GM21423 (cell line): Measurements from ENCODE around the gene PHYKPL.

Source experiments
- ATAC-seq: cut with Tn5 transposase; IDR thresholded peaks from one replicate; pipeline ENCODE4 v1.9.1; 2021; ENCODE audit warnings: mild to moderate bottlenecking, moderate library complexity; ENCODE audit not compliant: unreplicated experiment

Gene PHYKPL

DNA sequence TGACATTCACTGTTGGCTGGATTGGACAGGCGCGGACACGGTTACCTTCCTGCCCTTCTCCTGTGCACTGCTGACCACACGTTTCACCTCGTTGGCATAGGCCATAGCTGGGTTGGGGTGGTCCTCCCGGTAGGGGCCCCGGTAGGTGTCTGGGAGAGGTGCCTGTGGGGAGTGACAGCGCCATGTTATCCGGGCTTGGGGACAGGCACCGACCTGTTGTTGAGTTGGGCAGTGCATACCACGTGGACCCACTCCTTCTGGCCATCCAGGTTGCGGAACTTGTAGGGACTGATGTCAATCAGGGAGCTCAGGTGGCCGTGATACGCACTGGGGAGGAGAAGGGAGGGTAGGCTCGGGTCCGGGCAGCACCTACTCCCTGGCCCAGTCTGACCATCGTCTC lies 8.2 kb downstream of the PHYKPL start:
- ATAC-seq: no peak

DNA sequence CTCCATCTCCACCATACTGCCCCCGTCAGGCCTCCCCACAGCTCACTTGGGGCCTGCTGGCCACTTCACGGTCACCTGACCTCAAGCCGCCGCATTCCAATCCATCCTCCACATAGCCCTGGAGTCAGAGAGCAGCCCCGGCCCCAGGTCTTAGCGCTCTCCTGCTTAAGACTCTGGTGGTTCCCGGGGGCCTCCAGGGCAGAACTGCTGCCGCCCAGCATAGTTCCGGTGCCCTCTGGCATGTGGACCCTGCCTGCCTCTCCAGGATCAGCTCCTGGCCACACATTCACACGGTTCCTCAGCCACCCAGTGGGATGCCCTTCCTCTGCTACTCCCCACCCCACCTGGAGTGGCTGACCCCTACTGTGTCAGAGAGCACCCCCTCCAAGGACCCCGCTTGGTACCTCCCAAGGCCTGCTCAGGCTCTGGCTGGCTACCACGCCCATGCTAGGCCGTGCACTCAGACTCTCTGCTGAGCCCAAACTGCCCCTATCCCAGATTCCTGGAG lies 8.7 kb downstream of the PHYKPL start:
- ATAC-seq: no peak

DNA sequence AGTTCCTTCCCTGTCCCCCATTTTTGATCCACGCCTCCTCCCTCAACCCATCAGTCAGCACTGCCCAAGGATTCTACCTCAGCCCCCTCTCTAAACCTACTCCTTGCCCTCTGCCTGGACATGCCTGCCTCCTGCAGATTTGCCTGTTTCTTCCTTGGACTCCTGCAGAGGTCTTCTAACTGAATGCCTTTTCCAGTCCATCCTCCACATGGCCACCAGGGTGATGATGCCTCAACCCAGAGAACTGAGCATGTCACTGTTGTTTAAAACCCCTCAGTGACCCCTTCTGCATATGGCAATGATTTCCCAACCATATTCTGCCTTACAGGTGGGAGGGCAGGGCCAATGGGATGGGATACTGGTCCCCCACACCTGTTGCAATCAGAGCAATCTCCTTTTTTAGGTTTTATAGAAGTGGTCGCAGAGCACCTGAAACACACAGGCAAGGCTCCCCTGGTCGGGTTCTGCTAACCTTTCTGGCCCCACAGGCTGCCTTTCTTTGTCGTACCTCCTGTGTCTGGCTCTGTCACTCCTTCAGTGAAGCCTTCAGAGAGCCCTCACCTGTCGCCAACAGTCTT lies 9.3 kb downstream of the PHYKPL start:
- no peak for ATAC-seq

DNA sequence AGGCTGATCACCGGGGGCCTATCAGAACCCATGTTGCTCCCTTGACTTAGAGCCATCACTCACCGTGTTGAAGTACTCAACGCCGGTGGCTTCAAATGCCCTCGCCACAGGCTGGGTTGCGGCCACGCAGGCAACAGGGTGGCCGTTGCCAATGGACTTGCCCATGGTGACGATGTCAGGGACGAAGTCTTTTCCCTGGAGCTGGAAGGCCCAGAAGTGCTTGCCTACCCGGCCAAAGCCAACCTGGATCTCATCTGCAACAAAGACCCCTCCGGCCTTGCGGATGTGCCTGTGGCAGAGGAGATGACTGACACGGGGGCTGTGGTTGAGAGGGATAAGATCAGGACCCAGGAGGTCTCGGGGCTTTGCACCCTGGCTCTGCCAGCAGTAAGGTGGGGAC lies 10.3 kb downstream of the PHYKPL start:
- no peak for ATAC-seq

DNA sequence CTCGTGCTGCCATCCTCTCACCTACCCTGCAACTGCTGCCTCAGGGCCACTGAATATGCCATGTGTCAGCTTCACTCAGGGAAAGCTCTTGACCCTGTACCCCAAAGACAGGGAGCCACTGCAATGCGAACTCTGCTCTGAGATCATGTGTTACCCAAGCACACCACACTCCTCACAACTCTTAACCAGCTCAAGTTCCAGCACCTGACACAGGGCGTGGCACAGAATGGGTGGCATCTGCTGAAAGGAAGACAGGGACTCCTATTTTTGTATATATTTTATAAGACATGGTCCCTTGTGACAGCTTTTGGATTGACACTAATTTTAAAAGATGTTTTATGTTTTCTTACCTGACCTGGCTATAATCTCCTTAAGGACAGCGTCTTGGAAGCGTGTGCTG lies 10.7 kb downstream of the PHYKPL start:
- no peak for ATAC-seq

DNA sequence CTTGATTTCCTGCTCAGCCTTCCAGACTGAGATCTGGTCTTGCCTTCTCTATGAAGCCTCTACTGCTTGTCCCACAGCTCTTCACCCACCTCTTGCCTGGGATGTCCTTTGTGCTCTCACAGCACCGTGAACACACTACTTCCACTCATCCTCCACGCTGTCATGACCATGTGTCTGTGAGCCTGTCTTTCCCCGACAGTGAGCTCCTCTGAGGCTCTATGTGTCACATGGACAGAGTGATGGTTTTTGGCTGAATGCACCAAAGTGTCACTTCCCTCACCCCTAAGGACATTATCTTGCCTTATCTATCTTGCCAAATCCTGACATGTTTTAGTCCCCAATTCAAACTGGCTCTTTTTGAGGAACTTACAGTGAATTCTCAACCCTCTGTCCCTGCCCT lies 11.3 kb downstream of the PHYKPL start:
- no peak for ATAC-seq

DNA sequence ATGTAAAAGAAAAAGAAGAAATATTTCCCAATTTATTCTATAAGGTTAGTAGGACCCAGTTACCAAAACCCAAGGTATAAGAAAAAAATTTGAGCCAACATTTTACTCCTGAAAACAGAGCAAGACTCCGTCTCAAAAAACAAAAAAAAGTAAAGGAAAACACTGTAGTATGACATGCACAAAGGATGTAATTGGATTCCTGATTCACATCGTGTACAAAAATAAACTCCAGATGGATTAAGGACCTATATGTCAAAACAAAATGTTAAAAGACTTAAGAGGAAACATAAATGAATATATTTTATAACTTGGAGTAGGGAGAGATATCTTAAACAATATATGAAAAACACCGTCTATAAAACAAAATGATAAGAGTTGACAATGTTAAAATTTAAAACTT lies 13.8 kb downstream of the PHYKPL start:
- ATAC-seq: no peak

DNA sequence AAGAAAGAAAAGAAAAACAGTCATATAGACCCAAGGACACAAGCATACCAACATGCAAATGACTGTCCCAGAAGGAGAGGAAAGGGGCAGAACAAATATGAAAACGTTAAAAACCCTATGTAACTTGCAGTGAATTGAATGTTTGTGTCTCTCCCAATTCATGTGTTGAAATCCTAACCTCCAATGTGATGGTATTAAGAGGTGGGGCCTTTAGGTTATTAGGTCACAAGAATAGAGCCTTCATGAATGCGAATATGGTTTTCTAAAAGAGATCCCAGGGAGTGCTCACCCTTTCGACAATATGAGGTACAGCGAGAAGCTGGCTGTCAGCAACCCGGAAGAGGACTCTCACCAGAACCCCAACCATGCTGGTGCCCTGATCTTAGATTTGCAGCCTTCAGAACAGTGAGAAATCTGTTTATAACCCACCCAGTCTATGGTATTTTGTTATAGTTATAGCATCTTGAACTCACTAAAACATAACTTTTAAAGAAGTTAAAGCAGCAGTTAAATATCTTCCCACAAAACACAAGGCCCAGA lies 14.3 kb downstream of the PHYKPL start:
- ATAC-seq: no peak

DNA sequence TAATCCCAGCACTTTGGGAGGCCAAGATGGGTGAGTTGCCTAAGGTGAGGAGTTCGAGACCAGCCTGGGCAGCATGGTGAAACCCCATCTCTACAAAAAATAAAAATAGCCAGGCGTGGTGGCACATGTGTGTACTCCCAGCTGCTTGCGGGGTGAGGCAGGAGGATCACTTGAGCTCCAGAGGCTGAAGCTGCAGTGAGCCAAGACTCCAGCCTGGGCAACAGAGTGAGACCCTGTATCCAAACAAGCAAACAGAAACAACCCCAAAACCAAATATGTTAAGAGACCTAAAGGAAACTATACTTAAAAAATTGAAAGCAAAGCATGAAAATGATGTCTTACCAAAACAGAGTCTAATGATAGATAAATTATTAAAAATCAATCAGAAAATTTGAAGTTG lies 15.8 kb downstream of the PHYKPL start:
- ATAC-seq: no peak

DNA sequence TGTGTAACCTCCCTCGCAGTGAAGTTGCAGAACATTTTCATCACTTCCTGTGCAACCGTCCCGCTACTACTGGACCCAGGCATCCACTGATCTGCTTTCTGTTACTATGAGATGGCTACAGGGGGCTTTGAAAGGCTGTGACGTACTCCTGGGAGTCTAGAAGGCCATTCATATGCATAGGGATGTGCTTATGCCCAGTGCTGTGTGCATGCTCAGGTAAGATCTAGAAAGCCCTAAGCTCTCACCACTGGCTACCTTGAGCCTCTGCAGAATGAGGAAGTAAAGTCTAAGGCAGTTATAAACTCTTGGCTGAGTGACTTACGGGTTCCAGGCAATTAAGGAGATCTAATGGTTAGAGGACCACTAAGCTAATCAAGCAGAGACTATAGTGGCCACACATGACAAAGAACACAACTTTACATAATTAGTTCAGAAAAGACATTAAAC lies 16.5 kb downstream of the PHYKPL start:
- no peak for ATAC-seq

DNA sequence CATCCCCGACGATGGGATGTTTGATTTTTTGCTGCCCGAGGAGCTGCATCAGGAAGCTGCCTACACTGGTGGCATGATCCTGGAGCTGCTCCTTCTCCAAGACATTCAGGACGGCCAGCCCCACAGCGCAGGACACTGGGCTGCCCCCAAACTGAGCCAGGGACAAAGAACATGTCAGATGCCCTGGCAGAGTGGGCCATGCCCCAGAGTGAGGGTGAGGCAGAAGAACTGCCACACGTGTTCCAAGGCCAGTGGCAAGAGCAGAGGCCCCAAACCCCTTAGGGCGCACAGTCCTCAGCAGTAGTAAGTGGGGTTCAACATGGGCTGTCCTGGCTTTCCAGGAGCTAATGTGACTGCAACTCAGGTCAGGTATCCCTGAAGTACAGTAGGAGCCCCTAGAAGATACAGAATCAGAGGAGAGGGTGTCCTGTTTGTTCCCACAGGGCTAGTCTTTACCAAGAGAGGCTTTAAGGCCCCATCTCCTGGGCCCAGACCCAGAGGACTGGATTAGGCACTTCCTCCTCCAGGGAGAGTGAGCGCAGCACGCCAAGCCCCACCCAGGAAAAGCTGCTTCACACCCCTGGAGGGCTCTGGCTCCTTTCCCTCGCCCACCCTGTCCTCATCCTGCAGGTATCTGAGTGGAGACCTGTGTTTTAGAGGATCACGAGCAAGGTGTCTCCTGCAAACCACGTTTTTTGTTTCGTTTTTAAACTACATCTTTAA lies 17.2 kb downstream of the PHYKPL start:
- no peak for ATAC-seq

DNA sequence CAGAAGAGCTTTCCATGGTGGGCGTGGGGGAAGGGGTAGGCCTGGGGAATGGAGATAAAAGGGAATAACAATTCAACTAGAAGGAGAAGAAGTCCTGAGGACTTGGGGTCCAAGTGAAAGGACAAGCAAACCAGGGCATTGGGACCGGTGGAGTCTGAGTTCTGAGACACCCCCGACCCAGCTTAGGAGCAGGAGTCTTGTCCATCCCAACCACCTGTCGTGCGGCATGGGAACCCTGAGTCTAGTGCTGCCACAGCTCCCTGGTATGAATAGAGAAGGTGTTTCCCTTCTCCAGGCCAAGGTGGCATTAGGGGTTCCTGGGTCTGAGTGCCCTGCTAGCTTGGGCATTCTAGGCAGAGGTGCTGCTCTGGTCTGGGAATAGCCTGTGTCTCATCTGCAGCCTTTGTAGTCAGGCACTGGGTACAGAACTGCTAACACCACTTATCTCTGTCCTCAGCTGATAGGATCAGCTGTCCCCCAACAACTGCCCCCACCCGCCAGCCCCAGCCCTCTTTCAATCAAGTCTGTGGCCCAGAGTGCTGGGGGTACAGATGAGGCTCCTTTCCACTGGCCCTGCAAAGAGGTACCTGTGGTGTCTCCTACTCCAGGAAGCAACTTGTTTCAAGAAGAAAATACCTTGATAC lies 18.3 kb downstream of the PHYKPL start:
- no peak for ATAC-seq

DNA sequence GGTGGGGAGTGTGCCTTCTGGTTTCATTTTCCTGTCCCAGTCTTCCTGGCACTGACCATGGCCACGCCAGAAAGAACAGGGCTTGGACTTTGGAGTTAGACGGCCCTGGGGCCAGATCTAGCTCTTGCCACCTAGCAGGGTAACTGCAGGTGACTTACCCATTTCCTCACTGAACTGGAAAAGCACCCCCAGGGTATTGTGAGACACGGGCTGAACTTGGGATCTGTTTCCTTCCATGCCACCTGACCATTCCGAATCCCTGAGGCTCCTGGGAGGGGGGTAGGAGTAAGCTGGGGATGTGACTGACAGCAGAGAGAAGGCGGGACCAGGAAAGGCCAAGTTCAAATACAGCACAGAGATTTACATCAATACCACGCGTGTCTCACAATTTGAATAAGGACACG lies 18.9 kb downstream of the PHYKPL start:
- ATAC-seq: no peak

DNA sequence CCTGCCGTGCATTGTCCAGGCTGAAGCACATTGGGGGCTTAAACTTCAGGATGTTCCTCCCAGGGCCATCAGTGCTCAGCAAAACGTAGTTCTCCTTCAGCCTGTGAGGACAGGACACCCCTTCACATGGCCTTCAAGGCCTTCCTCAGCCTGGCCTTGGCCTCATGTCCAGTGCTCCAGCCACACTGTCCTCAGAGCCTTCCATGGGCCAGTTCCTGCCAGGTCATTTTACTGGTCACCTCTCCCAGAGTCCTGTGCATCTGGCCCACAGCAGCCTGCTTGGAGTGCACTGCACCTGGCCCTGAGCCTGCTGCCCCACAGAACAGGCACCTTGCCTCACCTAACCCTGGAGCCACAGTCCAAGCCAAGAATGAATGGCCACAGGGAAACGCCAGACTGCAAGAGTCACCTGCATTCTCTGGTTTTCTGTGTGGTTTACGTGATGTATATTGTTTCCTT lies 19.6 kb downstream of the PHYKPL start:
- ATAC-seq: no peak

DNA sequence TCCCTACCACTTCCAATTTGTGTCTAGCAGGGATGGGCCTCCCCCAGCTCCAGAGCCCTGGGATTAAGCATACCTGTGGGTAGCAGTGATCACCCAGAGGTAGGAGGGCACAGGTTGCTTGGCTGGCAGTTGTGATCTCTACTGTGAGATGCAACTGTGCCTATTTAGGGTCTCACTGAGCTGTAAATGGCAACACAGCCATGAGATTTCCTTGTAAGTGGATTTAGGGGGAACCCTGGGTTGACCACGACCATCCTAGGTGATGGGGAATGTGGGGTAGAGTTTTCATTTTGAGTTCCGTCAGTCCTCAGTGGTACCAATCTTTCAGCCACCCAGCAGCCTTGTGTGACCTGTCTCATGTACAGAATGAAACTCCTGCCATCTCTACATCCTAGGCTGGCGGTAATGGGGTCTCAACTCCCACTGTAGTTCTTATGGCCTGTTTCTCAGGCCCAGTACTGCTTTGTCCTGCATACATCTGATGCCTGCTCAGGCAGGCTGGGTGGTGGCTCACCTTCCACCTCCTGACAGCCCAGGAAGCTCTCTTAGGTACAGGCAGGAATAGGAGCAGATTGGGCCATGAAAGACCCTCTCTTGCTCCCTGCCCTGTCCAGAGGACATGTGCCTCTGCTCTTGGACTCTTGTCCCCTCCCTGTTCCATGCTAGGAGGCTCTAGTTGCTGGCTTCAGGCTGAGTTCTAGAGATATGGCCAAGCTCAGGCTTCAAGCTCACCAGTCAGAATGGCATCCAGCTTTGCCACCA lies 20.2 kb downstream of the PHYKPL start:
- no peak for ATAC-seq

DNA sequence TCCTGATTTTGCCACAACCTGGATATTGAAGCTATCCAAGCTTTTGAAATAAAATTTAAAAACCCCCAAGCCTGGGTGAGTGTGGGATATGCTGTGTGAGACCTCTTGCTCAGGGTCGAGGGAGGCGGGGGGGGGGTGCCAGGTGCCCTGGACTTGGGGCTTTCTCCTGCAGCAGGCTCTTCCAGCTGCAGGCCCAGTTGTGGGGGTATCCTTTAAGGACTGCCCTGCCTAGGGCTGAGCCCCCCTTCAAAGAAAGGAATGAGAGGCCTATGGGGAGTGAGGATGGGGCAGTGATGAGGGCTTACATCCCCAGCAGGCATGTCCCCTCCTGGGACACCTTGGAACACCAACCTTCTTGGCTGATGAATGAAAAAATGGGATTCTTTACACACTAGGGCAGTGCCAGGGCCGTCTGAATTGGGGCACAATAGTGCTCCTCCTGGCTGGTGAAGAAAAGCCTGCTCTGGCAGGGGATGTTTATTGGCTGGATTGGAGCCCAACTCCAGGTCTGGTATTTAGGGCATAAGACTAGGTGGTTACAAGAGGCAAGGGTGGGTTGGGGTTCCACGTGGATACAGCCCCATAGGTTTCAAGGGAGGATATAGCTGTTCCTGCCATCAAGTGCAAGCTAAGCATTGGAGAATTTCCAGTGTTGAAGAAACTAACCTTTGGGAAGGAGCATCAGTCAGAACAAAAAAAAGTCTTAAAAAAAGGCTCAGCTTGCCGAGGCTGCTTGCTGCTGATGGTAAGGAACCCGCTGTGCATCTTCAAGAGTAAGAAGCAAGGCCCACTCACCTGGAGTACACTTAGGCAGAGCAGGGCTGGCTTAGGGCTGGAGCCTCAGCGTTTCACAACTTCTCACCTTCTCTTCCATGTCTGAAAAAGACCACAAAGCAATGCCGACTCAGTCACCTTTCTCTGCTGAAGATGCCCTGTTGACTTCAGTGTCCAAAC lies 21.2 kb downstream of the PHYKPL start:
- no peak for ATAC-seq

DNA sequence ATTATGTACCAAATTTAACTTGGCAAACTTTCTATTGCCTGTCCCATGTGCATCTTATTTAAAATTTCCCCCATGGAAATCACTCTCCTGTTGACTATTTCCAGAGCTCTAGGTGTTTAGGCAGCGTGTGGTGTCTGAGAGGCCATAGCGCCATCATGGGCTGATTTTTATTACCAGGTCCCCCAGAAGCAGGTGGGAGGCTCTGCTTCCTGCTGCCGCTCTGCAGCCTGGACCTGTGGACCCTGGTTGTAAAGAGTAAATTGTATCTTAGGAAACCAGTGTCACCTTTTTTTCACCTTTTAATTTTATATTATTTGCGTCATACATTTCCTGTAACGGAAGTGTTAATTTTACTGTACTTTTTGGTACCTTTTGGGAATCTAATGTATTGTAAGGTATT lies 21.9 kb downstream of the PHYKPL start:
- no peak for ATAC-seq

DNA sequence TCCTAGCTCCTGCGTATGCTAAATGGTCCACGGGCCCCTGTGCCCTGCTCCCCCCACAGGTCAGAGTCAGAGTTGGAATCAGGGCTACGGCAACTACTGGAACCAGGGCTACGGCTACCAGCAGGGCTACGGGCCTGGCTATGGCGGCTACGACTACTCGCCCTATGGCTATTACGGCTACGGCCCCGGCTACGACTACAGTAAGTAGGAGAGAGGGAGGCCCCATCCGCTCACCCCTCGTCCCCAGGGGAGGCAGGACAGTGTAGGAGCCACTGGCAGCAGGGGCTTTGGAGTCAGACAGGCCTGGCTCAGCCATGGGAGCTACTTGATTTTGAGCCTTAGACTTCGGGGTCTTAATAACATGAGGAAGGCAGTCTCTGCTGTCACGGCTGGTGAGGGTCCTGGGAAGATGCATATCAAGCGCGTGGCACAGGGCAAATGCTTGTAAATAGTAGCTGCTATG lies 22.5 kb downstream of the PHYKPL start:
- no peak for ATAC-seq

DNA sequence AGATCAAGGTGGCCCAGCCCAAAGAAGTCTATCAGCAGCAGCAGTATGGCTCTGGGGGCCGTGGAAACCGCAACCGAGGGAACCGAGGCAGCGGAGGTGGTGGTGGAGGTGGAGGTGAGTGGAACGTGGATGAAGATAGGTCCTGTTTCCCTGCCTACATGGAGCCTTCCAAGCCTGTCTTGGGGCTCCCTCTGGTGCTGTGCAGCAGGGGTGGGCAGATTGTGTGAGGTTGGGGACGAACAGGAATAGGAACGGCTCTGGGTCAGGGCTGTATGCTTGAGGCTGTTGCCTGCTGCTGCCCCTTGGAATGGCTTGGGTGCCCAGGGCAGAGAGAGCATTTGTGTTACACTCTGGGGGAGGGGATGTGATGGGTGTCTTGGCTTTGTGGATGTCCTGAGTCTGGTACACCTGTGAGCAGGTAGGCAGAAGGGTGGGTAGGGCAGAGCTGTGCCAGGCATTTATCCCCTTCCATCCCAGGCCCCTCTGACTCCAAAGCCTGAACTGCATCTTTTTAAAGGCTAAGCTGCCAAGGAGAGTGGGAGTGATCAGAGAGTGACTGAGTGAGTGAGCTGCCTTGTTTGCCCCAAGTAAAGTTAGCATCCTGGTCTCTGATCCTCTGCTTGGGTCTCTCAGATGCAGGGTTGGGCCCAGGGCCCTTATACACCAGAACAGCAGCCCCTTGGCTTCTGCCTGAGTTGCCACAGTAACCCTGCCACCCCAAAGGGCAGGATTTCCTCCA lies 23.1 kb downstream of the PHYKPL start:
- ATAC-seq: no peak
